Measurements from ENCODE around the gene ARHGAP22. TPM values are rescaled to one million over a fixed set of nuclear protein-coding genes. Genes with fewer than 3 reads are reported as not detected.
A peak's percentile ranks its signal among the peaks of the same experiment; 100 is the strongest.

ARHGAP22 gene
- polyA plus RNA-seq, 1 of the 3 experiments (the other 2 are of a cell fraction): 12.4 TPM

GRCh38 chr10:48609899-48610584, 5.2 kb upstream of the ARHGAP22 start:
- 92% methylated on average over 4 of the region's 4 CpGs for WGBS (ENCODE audit: low lambda C conversion rate)
- Histone ChIP-seq H3K4me1 (ENCODE audit: control insufficient read depth in 1 of 2, insufficient read depth in 2 of 2, low read depth in 1 of 2, low read length in 1 of 2) (peaks cover 17 to 54% of the 10 kb centered on the region in 2 experiments), H3F3A (replicated peaks; ENCODE audit: insufficient read depth) (peaks cover 43% of the 10 kb centered on the region), H3K4me2 (no peak overlapping the region), H3K9me3 (no peaks in the 10 kb centered on the region), H3K4me3 (ENCODE audit: low read depth in 2 of 2, low read length in 1 of 2) (no peak overlapping the region), H3K9me2 (no peaks in the 10 kb centered on the region), H2AFZ (ENCODE audit: low read depth) (no peak overlapping the region), H3K27me3 (ENCODE audit: insufficient read depth) (no peaks in the 10 kb centered on the region), H3K27ac (ENCODE audit: low read depth in 2 of 2, low read length in 1 of 2) (no peak overlapping the region), H3K9ac (no peak overlapping the region), H3K79me2 (ENCODE audit: insufficient read depth) (peaks cover 35% of the 10 kb centered on the region), H3K36me3 (replicated peaks in 1 of 2; ENCODE audit: control insufficient read depth in 1 of 2, insufficient read depth in 2 of 2, low read length in 1 of 2) (no peaks in the 10 kb centered on the region), H4K20me1 (ENCODE audit: insufficient read depth) (no peaks in the 10 kb centered on the region)
- CTCF ChIA-PET: interaction anchor here (2.5 to 10.6 kb wide), 2 partner anchors 38 to 47 kb away, joined by 9 to 148 read pairs; no protein-coding TSS in a partner anchor
- TF ChIP-seq JUND (IDR thresholded peaks at IDR 0.05) (no peak), SIN3A (IDR thresholded peaks at IDR 0.05; ENCODE audit: borderline replicate concordance, low read depth, low read length) (no peak), YY1 (IDR thresholded peaks at IDR 0.05; ENCODE audit: low read depth) (no peak), TAF1 (IDR thresholded peaks at IDR 0.05; ENCODE audit: borderline replicate concordance, low read depth, low read length) (no peak), RAD21 (IDR thresholded peaks at IDR 0.05; ENCODE audit: low read length) (no peak), MXI1 (IDR thresholded peaks at IDR 0.05; ENCODE audit: low read depth, low read length) (no peak), FOSL2 (IDR thresholded peaks at IDR 0.05; ENCODE audit: borderline replicate concordance, low read depth) (no peak), IRF3 (IDR thresholded peaks at IDR 0.05; ENCODE audit: low read depth, low read length) (no peak), EZH2phosphoT487 (IDR thresholded peaks at IDR 0.05; ENCODE audit: borderline replicate concordance, low read depth) (no peak), USF2 (IDR thresholded peaks at IDR 0.05; ENCODE audit: borderline replicate concordance, low read depth, low read length) (no peak)
- TF ChIP-seq, protein P1, sequence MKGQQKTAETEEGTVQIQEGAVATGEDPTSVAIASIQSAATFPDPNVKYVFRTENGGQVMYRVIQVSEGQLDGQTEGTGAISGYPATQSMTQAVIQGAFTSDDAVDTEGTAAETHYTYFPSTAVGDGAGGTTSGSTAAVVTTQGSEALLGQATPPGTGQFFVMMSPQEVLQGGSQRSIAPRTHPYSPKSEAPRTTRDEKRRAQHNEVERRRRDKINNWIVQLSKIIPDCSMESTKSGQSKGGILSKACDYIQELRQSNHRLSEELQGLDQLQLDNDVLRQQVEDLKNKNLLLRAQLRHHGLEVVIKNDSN (IDR thresholded peaks at IDR 0.05; ENCODE audit: borderline replicate concordance, low read depth): no peak
- POLR2A ChIA-PET: no interaction called here
- DNase-seq: no peak

- Histone ChIP-seq H3K9ac (no peak overlapping the region), H3K9me3 (no peaks in the 10 kb centered on the region), H3K79me2 (ENCODE audit: insufficient read depth) (peaks cover 35% of the 10 kb centered on the region), H3F3A (replicated peaks; ENCODE audit: insufficient read depth) (peaks cover 43% of the 10 kb centered on the region), H3K4me2 (no peak overlapping the region), H3K36me3 (replicated peaks in 1 of 2; ENCODE audit: control insufficient read depth in 1 of 2, insufficient read depth in 2 of 2, low read length in 1 of 2) (no peaks in the 10 kb centered on the region), H3K4me3 (ENCODE audit: low read depth in 2 of 2, low read length in 1 of 2) (no peak overlapping the region), H3K27ac (ENCODE audit: low read depth in 2 of 2, low read length in 1 of 2) (peak overlapping the region in 1 of 2 experiments; percentile 7; a peak in 1 of 4 replicates), H3K27me3 (ENCODE audit: insufficient read depth) (no peaks in the 10 kb centered on the region), H2AFZ (ENCODE audit: low read depth) (no peak overlapping the region), H3K4me1 (ENCODE audit: control insufficient read depth in 1 of 2, insufficient read depth in 2 of 2, low read depth in 1 of 2, low read length in 1 of 2) (peaks cover 21 to 54% of the 10 kb centered on the region in 2 experiments), H4K20me1 (ENCODE audit: insufficient read depth) (no peaks in the 10 kb centered on the region), H3K9me2 (no peaks in the 10 kb centered on the region)
- no peak for DNase-seq
- POLR2A ChIA-PET: no interaction called here
- CTCF ChIA-PET: interaction anchor here (0.6 to 10.6 kb wide), 10 partner anchors 13 to 246 kb away, joined by 3 to 148 read pairs (median 7); no protein-coding TSS in a partner anchor
- WGBS (ENCODE audit: low lambda C conversion rate): 87% methylated on average over 5 of the region's 5 CpGs
- TF ChIP-seq RFX5 (IDR thresholded peaks at IDR 0.05; ENCODE audit: low read length) (no peak), ELF1 (IDR thresholded peaks at IDR 0.05) (no peak), TAF1 (IDR thresholded peaks at IDR 0.05; ENCODE audit: borderline replicate concordance, low read depth, low read length) (no peak), CTCF (IDR thresholded peaks at IDR 0.05) (no peak), FOSL2 (IDR thresholded peaks at IDR 0.05; ENCODE audit: borderline replicate concordance, low read depth) (no peak), GABPA (IDR thresholded peaks at IDR 0.05; ENCODE audit: low read depth) (no peak), EZH2phosphoT487 (IDR thresholded peaks at IDR 0.05; ENCODE audit: borderline replicate concordance, low read depth) (no peak), MEF2A (IDR thresholded peaks at IDR 0.05; ENCODE audit: borderline replicate concordance, low read depth) (no peak), JUND (IDR thresholded peaks at IDR 0.05) (no peak), MXI1 (IDR thresholded peaks at IDR 0.05; ENCODE audit: low read depth, low read length) (no peak), SIN3A (IDR thresholded peaks at IDR 0.05; ENCODE audit: borderline replicate concordance, low read depth, low read length) (no peak), FOXM1 (IDR thresholded peaks at IDR 0.05; ENCODE audit: low read depth) (no peak), GATA2 (CRISPR knock-in tag; IDR thresholded peaks at IDR 0.05) (no peak), EP300 (IDR thresholded peaks at IDR 0.05; ENCODE audit: borderline replicate concordance in 1 of 2, low read depth in 1 of 2, low read length in 1 of 2) (no peak)
- TF ChIP-seq, protein P2, sequence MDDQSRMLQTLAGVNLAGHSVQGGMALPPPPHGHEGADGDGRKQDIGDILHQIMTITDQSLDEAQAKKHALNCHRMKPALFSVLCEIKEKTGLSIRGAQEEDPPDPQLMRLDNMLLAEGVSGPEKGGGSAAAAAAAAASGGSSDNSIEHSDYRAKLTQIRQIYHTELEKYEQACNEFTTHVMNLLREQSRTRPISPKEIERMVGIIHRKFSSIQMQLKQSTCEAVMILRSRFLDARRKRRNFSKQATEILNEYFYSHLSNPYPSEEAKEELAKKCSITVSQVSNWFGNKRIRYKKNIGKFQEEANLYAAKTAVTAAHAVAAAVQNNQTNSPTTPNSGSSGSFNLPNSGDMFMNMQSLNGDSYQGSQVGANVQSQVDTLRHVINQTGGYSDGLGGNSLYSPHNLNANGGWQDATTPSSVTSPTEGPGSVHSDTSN (IDR thresholded peaks at IDR 0.05): no peak
- TF ChIP-seq, protein P3, sequence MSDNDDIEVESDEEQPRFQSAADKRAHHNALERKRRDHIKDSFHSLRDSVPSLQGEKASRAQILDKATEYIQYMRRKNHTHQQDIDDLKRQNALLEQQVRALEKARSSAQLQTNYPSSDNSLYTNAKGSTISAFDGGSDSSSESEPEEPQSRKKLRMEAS (IDR thresholded peaks at IDR 0.05; ENCODE audit: low read depth): no peak
Measured at GRCh38 chr10:48609441-48609840, 4.6 kb upstream of the ARHGAP22 start.
